T-helper 1 cell treated with Interleukin-12 subunit alpha and Interleukin-12 subunit beta and Interleukin-4 antibody, amounts not matched to agents 30 μg/mL and 1 μg/mL, for 36 hours (primary cell): Measurements from ENCODE around the gene C21orf58.

Experiments
- H3K27ac Mint-ChIP-seq: one replicate; pipeline ENCODE4 v1.8.0; 2021; ENCODE audit warnings: mild to moderate bottlenecking, mixed read lengths
- H3K27me3 Mint-ChIP-seq: one replicate; pipeline ENCODE4 v1.8.0; 2021; ENCODE audit warnings: low read depth, mixed read lengths
- H3K36me3 Mint-ChIP-seq: one replicate; pipeline ENCODE4 v1.8.0; 2021; ENCODE audit warnings: low read depth, mixed read lengths
- H3K4me1 Mint-ChIP-seq: one replicate; pipeline ENCODE4 v1.8.0; 2021; ENCODE audit warnings: low read depth, mixed read lengths
- H3K4me3 Mint-ChIP-seq: one replicate; pipeline ENCODE4 v1.8.0; 2021; ENCODE audit warnings: mild to moderate bottlenecking, moderate library complexity, mixed read lengths
- H3K9me3 Mint-ChIP-seq: one replicate; pipeline ENCODE4 v1.8.0; 2021; ENCODE audit warnings: mixed read lengths

Gene C21orf58

GRCh38 chr21:46347203-46347550 is 23.5 kb upstream of the C21orf58 start:
- no peaks in the 10 kb centered on the region for H3K9me3 Mint-ChIP-seq
- H3K36me3 Mint-ChIP-seq = peaks cover 40% of the 10 kb centered on the region
- H3K4me3 Mint-ChIP-seq = no peak overlapping the region
- H3K4me1 Mint-ChIP-seq = no peaks in the 10 kb centered on the region
- no peaks in the 10 kb centered on the region for H3K27me3 Mint-ChIP-seq
- H3K27ac Mint-ChIP-seq = no peak overlapping the region

GRCh38 chr21:46346296-46347202 is 22.9 kb upstream of the C21orf58 start:
- Mint-ChIP-seq H3K4me1 (no peaks in the 10 kb centered on the region), H3K27me3 (no peaks in the 10 kb centered on the region), H3K36me3 (peaks cover 39% of the 10 kb centered on the region)

GRCh38 chr21:46345861-46346260 is 22.2 kb upstream of the C21orf58 start:
- Mint-ChIP-seq H3K36me3 (peaks cover 33% of the 10 kb centered on the region), H3K27ac (no peak overlapping the region), H3K4me3 (no peak overlapping the region), H3K9me3 (no peaks in the 10 kb centered on the region), H3K4me1 (no peaks in the 10 kb centered on the region), H3K27me3 (no peaks in the 10 kb centered on the region)

More at GRCh38 chr21:46346296-46347202, 22.9 kb upstream of the C21orf58 start:
- H3K27ac Mint-ChIP-seq = no peak overlapping the region
- no peaks in the 10 kb centered on the region for H3K9me3 Mint-ChIP-seq
- H3K4me3 Mint-ChIP-seq = no peak overlapping the region

- Mint-ChIP-seq H3K27ac (no peak overlapping the region), H3K9me3 (no peaks in the 10 kb centered on the region), H3K36me3 (peaks cover 37% of the 10 kb centered on the region), H3K4me3 (no peak overlapping the region), H3K27me3 (no peaks in the 10 kb centered on the region), H3K4me1 (no peaks in the 10 kb centered on the region)
Measured at GRCh38 chr21:46344219-46344915, 20.7 kb upstream of the C21orf58 start.

GRCh38 chr21:46340998-46341397 is 17.3 kb upstream of the C21orf58 start:
- Mint-ChIP-seq H3K9me3 (no peaks in the 10 kb centered on the region), H3K4me1 (peaks cover 4% of the 10 kb centered on the region), H3K36me3 (peaks cover 43% of the 10 kb centered on the region), H3K4me3 (no peak overlapping the region), H3K27ac (no peak overlapping the region), H3K27me3 (no peaks in the 10 kb centered on the region)

GRCh38 chr21:46336603-46337002 is 12.9 kb upstream of the C21orf58 start:
- Mint-ChIP-seq H3K4me1 (peaks cover 4% of the 10 kb centered on the region), H3K27me3 (no peaks in the 10 kb centered on the region), H3K36me3 (peaks cover 35% of the 10 kb centered on the region), H3K9me3 (no peaks in the 10 kb centered on the region), H3K27ac (no peak overlapping the region), H3K4me3 (no peak overlapping the region)

- peaks cover 4% of the 10 kb centered on the region for H3K4me1 Mint-ChIP-seq
- H3K27me3 Mint-ChIP-seq = no peaks in the 10 kb centered on the region
- H3K9me3 Mint-ChIP-seq = no peaks in the 10 kb centered on the region
- no peak overlapping the region for H3K4me3 Mint-ChIP-seq
- peaks cover 30% of the 10 kb centered on the region for H3K36me3 Mint-ChIP-seq
- no peak overlapping the region for H3K27ac Mint-ChIP-seq
Measured at GRCh38 chr21:46334351-46335140, 10.9 kb upstream of the C21orf58 start.

GRCh38 chr21:46329796-46330195 is 6.1 kb upstream of the C21orf58 start:
- Mint-ChIP-seq H3K9me3 (no peaks in the 10 kb centered on the region), H3K4me3 (no peak overlapping the region), H3K27ac (no peak overlapping the region), H3K36me3 (peaks cover 24% of the 10 kb centered on the region), H3K4me1 (peaks cover 18% of the 10 kb centered on the region), H3K27me3 (no peaks in the 10 kb centered on the region)

GRCh38 chr21:46328151-46328550 is 4.5 kb upstream of the C21orf58 start:
- peaks cover 24% of the 10 kb centered on the region for H3K36me3 Mint-ChIP-seq
- H3K4me1 Mint-ChIP-seq = peaks cover 18% of the 10 kb centered on the region
- no peak overlapping the region for H3K27ac Mint-ChIP-seq
- H3K27me3 Mint-ChIP-seq = no peaks in the 10 kb centered on the region
- no peak overlapping the region for H3K4me3 Mint-ChIP-seq
- H3K9me3 Mint-ChIP-seq = no peaks in the 10 kb centered on the region

- H3K27ac Mint-ChIP-seq = no peak overlapping the region
- no peak overlapping the region for H3K4me3 Mint-ChIP-seq
- no peaks in the 10 kb centered on the region for H3K9me3 Mint-ChIP-seq
- H3K27me3 Mint-ChIP-seq = no peaks in the 10 kb centered on the region
- H3K4me1 Mint-ChIP-seq = peaks cover 19% of the 10 kb centered on the region
- H3K36me3 Mint-ChIP-seq = peaks cover 24% of the 10 kb centered on the region
Measured at GRCh38 chr21:46327711-46328110, 4.0 kb upstream of the C21orf58 start.

- Mint-ChIP-seq H3K27me3 (no peaks in the 10 kb centered on the region), H3K4me1 (peaks cover 31% of the 10 kb centered on the region), H3K36me3 (peaks cover 28% of the 10 kb centered on the region), H3K9me3 (no peaks in the 10 kb centered on the region), H3K27ac (peak overlapping the region; percentile 60), H3K4me3 (peak overlapping the region; percentile 2)
Measured at GRCh38 chr21:46326110-46326703, 2.5 kb upstream of the C21orf58 start.

- peak overlapping the region; percentile 86 for H3K4me3 Mint-ChIP-seq
- H3K36me3 Mint-ChIP-seq = peaks cover 24% of the 10 kb centered on the region
- H3K27me3 Mint-ChIP-seq = no peaks in the 10 kb centered on the region
- no peaks in the 10 kb centered on the region for H3K9me3 Mint-ChIP-seq
- H3K4me1 Mint-ChIP-seq = peaks cover 37% of the 10 kb centered on the region
- H3K27ac Mint-ChIP-seq = peak overlapping the region; percentile 69
Measured at GRCh38 chr21:46325073-46325912, 1.6 kb upstream of the C21orf58 start.

- Mint-ChIP-seq H3K27me3 (no peaks in the 10 kb centered on the region), H3K36me3 (peaks cover 24% of the 10 kb centered on the region), H3K27ac (peak overlapping the region; percentile 69), H3K4me3 (peak overlapping the region; percentile 98), H3K4me1 (peaks cover 39% of the 10 kb centered on the region), H3K9me3 (no peaks in the 10 kb centered on the region)
Measured at GRCh38 chr21:46324390-46325072, 861 bp upstream of the C21orf58 start.
